Bronchial epithelial cell (primary cell): ENCODE data around the gene IP6K1. TPM values are rescaled to one million over a fixed set of nuclear protein-coding genes. Genes with fewer than 3 reads are reported as not detected.

Experiments used
- DNase-seq: peaks from one replicate; pipeline ENCODE4 v3.0.0-alpha.2; 2010; ENCODE audit warnings: low read depth
- FAIRE-seq: peaks from 2 replicates; lab custom pipeline; 2011; peaks lifted over from hg19 to GRCh38; lab: Jason Lieb, UNC
- H3K27me3 ChIP-seq: 2 replicates; pipeline ENCODE4 v1.5.1; 2011; ENCODE audit warnings: low read length; ENCODE audit not compliant: control insufficient read depth, insufficient read depth
- H3K36me3 ChIP-seq: 2 replicates; pipeline ENCODE4 v1.5.1; 2011; ENCODE audit warnings: low read length; ENCODE audit not compliant: control insufficient read depth, insufficient read depth
- H3K4me3 ChIP-seq: 2 replicates; pipeline ENCODE4 v1.5.1; 2011; ENCODE audit warnings: mild to moderate bottlenecking, low read depth, low read length, control low read depth
- CTCF ChIP-seq: IDR thresholded peaks from 2 replicates; pipeline ENCODE4 v1.5.1; 2011; ENCODE audit warnings: mild to moderate bottlenecking, moderate library complexity, low read length, control low read depth, inconsistent platforms; ENCODE audit not compliant: insufficient read depth, severe bottlenecking
- total RNA-seq: library from RNA; depleted of rRNA; stranded (reverse); fragments of >200 nt; gene quantifications from 2 replicates; pipeline ENCODE4 v1.2.1, GENCODE V29; 2014

IP6K1 gene
- total RNA-seq, 1 donor from 2014 or later = 20.3 TPM

GRCh38 chr3:49761661-49762060, 24.7 kb downstream of the IP6K1 start:
- Histone ChIP-seq H3K27me3 (no peaks in the 10 kb centered on the region), H3K4me3 (no peak overlapping the region), H3K36me3 (no peaks in the 10 kb centered on the region)
- TF ChIP-seq CTCF = no peak
- DNase-seq (no peak), FAIRE-seq (no peak)

GRCh38 chr3:49759226-49759625, 27.1 kb downstream of the IP6K1 start:
- no peak for FAIRE-seq

GRCh38 chr3:49757197-49757596, 29.1 kb downstream of the IP6K1 start:
- no peak for DNase-seq
- Histone ChIP-seq H3K27me3 (no peaks in the 10 kb centered on the region), H3K36me3 (no peaks in the 10 kb centered on the region), H3K4me3 (no peak overlapping the region)
- no peak for FAIRE-seq
- no peak for TF ChIP-seq CTCF

More at GRCh38 chr3:49759226-49759625, 27.1 kb downstream of the IP6K1 start:
- Histone ChIP-seq H3K27me3 (no peaks in the 10 kb centered on the region), H3K4me3 (no peak overlapping the region), H3K36me3 (no peaks in the 10 kb centered on the region)
- TF ChIP-seq CTCF = no peak
- no peak for DNase-seq

GRCh38 chr3:49756036-49756435, 30.3 kb downstream of the IP6K1 start:
- no peak for TF ChIP-seq CTCF
- Histone ChIP-seq H3K4me3 (no peak overlapping the region), H3K27me3 (no peaks in the 10 kb centered on the region), H3K36me3 (no peaks in the 10 kb centered on the region)
- DNase-seq (no peak), FAIRE-seq (no peak)

- no peak overlapping the region for H3K4me3 ChIP-seq
- H3K27me3 ChIP-seq = no peaks in the 10 kb centered on the region
- no peak for TF ChIP-seq CTCF
- DNase-seq = no peak
- FAIRE-seq = no peak
- H3K36me3 ChIP-seq = no peaks in the 10 kb centered on the region
Observed at GRCh38 chr3:49754536-49754935, 31.8 kb downstream of the IP6K1 start.

- Histone ChIP-seq H3K27me3 (no peaks in the 10 kb centered on the region), H3K36me3 (peaks cover 6% of the 10 kb centered on the region), H3K4me3 (no peak overlapping the region)
- no peak for TF ChIP-seq CTCF
- DNase-seq (no peak), FAIRE-seq (no peak)
Observed at GRCh38 chr3:49751501-49751900, 34.8 kb downstream of the IP6K1 start.
